ENCODE data around the gene STEAP1. TPM values are rescaled to one million over a fixed set of nuclear protein-coding genes. Genes with fewer than 3 reads are reported as not detected.
"Not testable (repeated sequence)": the region's sequence is repeated elsewhere in the genome, so short reads cannot be mapped to it uniquely, and the experiment has no call there.

STEAP1 gene
- total RNA-seq, 1 donor from 2014 or later, result 1.0 TPM

DNA sequence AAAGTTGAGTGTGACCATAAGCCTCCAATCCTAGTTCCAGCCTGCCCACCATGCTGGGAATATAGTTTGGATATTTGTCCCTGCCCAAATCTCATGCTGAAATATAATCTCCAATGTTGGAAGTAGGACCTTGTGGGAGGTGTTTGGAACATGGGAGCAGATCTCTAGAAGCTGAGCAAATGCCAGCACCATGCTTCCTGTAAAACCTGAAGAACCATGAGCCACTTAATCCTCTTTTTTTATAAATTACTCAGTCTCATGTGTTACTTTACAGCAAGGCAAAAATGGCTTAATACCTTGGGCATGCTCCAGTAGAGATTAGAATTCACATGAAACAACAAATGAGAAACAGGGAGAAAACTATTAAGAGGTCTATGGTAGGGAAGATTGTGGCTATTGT, 27.2 kb downstream of the STEAP1 start:
- DNase-seq (ENCODE audit: low spot score), result no peak
- TF ChIP-seq, protein P1, sequence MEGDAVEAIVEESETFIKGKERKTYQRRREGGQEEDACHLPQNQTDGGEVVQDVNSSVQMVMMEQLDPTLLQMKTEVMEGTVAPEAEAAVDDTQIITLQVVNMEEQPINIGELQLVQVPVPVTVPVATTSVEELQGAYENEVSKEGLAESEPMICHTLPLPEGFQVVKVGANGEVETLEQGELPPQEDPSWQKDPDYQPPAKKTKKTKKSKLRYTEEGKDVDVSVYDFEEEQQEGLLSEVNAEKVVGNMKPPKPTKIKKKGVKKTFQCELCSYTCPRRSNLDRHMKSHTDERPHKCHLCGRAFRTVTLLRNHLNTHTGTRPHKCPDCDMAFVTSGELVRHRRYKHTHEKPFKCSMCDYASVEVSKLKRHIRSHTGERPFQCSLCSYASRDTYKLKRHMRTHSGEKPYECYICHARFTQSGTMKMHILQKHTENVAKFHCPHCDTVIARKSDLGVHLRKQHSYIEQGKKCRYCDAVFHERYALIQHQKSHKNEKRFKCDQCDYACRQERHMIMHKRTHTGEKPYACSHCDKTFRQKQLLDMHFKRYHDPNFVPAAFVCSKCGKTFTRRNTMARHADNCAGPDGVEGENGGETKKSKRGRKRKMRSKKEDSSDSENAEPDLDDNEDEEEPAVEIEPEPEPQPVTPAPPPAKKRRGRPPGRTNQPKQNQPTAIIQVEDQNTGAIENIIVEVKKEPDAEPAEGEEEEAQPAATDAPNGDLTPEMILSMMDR (IDR thresholded peaks at IDR 0.05; ENCODE audit: unreplicated experiment), result no peak
- H3K4me3 Mint-ChIP-seq (ENCODE audit: unreplicated experiment), result no peak overlapping the region
- no peaks in the 10 kb centered on the region for H3K4me1 Mint-ChIP-seq (ENCODE audit: unreplicated experiment)
- H3K27ac Mint-ChIP-seq (ENCODE audit: unreplicated experiment), result no peak overlapping the region
- no peaks in the 10 kb centered on the region for H3K36me3 Mint-ChIP-seq (ENCODE audit: low read depth, unreplicated experiment)
- no peaks in the 10 kb centered on the region for H3K9me3 Mint-ChIP-seq (ENCODE audit: unreplicated experiment)
- no peaks in the 10 kb centered on the region for H3K27me3 Mint-ChIP-seq (ENCODE audit: unreplicated experiment)

DNA sequence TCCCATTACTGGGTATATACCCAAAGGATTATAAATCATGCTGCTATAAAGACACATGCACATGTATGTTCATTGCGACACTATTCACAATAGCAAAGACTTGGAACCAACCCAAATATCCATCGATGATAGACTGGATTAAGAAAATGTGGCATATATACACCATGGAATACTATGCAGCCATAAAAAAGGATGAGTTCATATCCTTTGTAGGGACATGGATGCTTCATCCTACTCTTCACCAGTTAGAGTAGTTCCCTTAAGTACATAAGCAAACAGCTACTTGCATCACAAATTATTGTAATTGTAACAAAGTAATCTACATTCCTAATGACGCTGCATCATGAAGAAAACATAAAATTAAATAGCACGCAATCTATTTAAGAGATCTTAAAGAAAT, 32.0 kb downstream of the STEAP1 start:
- H3K4me1 Mint-ChIP-seq (ENCODE audit: unreplicated experiment); H3K9me3 Mint-ChIP-seq (ENCODE audit: unreplicated experiment); H3K36me3 Mint-ChIP-seq (ENCODE audit: low read depth, unreplicated experiment); H3K27ac Mint-ChIP-seq (ENCODE audit: unreplicated experiment); H3K27me3 Mint-ChIP-seq (ENCODE audit: unreplicated experiment); H3K4me3 Mint-ChIP-seq (ENCODE audit: unreplicated experiment); DNase-seq (ENCODE audit: low spot score): not testable (repeated sequence)

DNA sequence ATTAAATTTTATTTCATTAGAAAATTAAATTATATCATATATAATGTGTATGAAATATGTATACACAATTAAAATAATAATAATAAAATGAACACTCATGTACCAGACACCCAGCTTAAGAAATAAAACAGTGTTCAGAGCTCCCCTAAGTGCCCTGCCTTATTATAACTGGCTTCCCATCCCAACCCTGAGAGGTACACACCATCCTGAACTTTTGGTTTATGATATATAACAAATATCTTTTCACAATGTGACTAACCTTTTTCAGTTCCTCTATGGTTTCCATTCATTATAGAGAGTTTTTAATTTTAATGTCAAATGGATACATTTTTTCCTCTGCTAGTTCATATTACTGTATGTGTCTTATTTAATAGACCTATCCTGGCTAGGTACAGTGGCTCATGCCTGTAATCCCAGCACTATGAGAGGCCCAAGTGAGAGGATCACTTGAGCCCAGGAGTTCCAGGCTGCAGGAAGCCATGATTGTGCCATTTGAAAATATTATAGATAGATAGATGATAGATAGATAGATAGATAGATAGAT, 33.3 kb downstream of the STEAP1 start:
- no peak overlapping the region for H3K4me3 Mint-ChIP-seq (ENCODE audit: unreplicated experiment)
- no peaks in the 10 kb centered on the region for H3K9me3 Mint-ChIP-seq (ENCODE audit: unreplicated experiment)
- no peak for DNase-seq (ENCODE audit: low spot score)
- H3K36me3 Mint-ChIP-seq (ENCODE audit: low read depth, unreplicated experiment), result no peaks in the 10 kb centered on the region
- no peaks in the 10 kb centered on the region for H3K4me1 Mint-ChIP-seq (ENCODE audit: unreplicated experiment)
- H3K27me3 Mint-ChIP-seq (ENCODE audit: unreplicated experiment), result peaks cover 2% of the 10 kb centered on the region
- TF ChIP-seq, protein P1 (IDR thresholded peaks at IDR 0.05; ENCODE audit: unreplicated experiment), result no peak
- H3K27ac Mint-ChIP-seq (ENCODE audit: unreplicated experiment), result no peak overlapping the region

GRCh38 chr7:90188281-90188680, 34.0 kb downstream of the STEAP1 start:
- DNase-seq (ENCODE audit: low spot score), result no peak
- no peak overlapping the region for H3K27ac Mint-ChIP-seq (ENCODE audit: unreplicated experiment)
- H3K4me1 Mint-ChIP-seq (ENCODE audit: unreplicated experiment), result no peaks in the 10 kb centered on the region
- H3K36me3 Mint-ChIP-seq (ENCODE audit: low read depth, unreplicated experiment), result no peaks in the 10 kb centered on the region
- TF ChIP-seq, protein P1 (IDR thresholded peaks at IDR 0.05; ENCODE audit: unreplicated experiment), result no peak
- no peaks in the 10 kb centered on the region for H3K9me3 Mint-ChIP-seq (ENCODE audit: unreplicated experiment)
- H3K27me3 Mint-ChIP-seq (ENCODE audit: unreplicated experiment), result peaks cover 2% of the 10 kb centered on the region
- no peak overlapping the region for H3K4me3 Mint-ChIP-seq (ENCODE audit: unreplicated experiment)

GRCh38 chr7:90190995-90191394, 36.7 kb downstream of the STEAP1 start:
- Mint-ChIP-seq H3K4me1 (ENCODE audit: unreplicated experiment) (no peaks in the 10 kb centered on the region), H3K9me3 (ENCODE audit: unreplicated experiment) (no peaks in the 10 kb centered on the region), H3K36me3 (ENCODE audit: low read depth, unreplicated experiment) (no peaks in the 10 kb centered on the region), H3K27ac (ENCODE audit: unreplicated experiment) (no peak overlapping the region), H3K27me3 (ENCODE audit: unreplicated experiment) (peaks cover 2% of the 10 kb centered on the region), H3K4me3 (ENCODE audit: unreplicated experiment) (no peak overlapping the region)
- TF ChIP-seq, protein P1 (IDR thresholded peaks at IDR 0.05; ENCODE audit: unreplicated experiment), result no peak
- no peak for DNase-seq (ENCODE audit: low spot score)
